GM12878 (cell line): Measurements from ENCODE around the gene IFIT1. TPM values are rescaled to one million over a fixed set of nuclear protein-coding genes. Genes with fewer than 3 reads are reported as not detected.

Source experiments
- BRCA1 ChIP-seq: IDR thresholded peaks from 2 replicates; pipeline ENCODE4 v1.6.1; 2011; ENCODE audit warnings: low read depth, low read length, improper control_type of control experiment
- PML ChIP-seq: IDR thresholded peaks from 2 replicates; pipeline ENCODE4 v1.6.1; 2012; ENCODE audit warnings: low read length, inconsistent platforms
- PRDM15 ChIP-seq: fragments of 450-650 bp; formaldehyde crosslinking; IDR thresholded peaks from 2 replicates; pipeline ENCODE4 v1.4.0; 2020; ENCODE audit warnings: mild to moderate bottlenecking, moderate library complexity
- RELA ChIP-seq: fragments of 450-650 bp; IDR thresholded peaks from 2 replicates; pipeline ENCODE4 v1.8.0; 2014; ENCODE audit warnings: borderline replicate concordance; ENCODE audit not compliant: partially characterized antibody
- polyA plus RNA-seq, 11 experiments: library from polyadenylated mRNA; depleted of rRNA in 4 of 11; unstranded in 6 of 11; stranded (reverse) in 5 of 11; fragments of >200 nt; fragmentation: Nextera tagmentation in 4 of 11; fragmentation: Illumina TruSeq in 1 of 11; extraction: Ambion mirVana in 4 of 11; extraction: Trizol in 1 of 11; gene quantifications; 1 replicate in 1 of 11; 2 replicates in 10 of 11; pipeline versions ENCODE4 v1.2.1 to v1.2.3, GENCODE V29; 2011 to 2016; ENCODE audit warnings: inconsistent platforms in 2 of 11, missing spikeins in 2 of 11, low read depth in 1 of 11
- total RNA-seq, 4 experiments: library from RNA; depleted of rRNA in 3 of 4; stranded (reverse); fragments of >200 nt in 3 of 4; fragmentation: Illumina TruSeq in 1 of 4; extraction: Trizol in 1 of 4; gene quantifications; 2 replicates each; pipeline versions ENCODE4 v1.2.1 to v1.2.3, GENCODE V29; 2013 to 2021
- TF ChIP-seq, protein P1 (sequence below): fragments of 450-650 bp; IDR thresholded peaks from 2 replicates; pipeline ENCODE4 v1.6.1; 2017; ENCODE audit warnings: antibody characterized with exemption, mild to moderate bottlenecking, moderate library complexity
- TF ChIP-seq, protein P2 (sequence below): IDR thresholded peaks from 2 replicates; pipeline ENCODE4 v1.6.1; 2012; ENCODE audit warnings: mild to moderate bottlenecking, low read depth, low read length

IFIT1 gene
- total and polyA plus RNA-seq, 10 of the 15 experiments (the other 5 are each of a cell fraction or from before 2014, with no cell fraction given): 13.9 to 37.2 (median 22.3) TPM

DNA sequence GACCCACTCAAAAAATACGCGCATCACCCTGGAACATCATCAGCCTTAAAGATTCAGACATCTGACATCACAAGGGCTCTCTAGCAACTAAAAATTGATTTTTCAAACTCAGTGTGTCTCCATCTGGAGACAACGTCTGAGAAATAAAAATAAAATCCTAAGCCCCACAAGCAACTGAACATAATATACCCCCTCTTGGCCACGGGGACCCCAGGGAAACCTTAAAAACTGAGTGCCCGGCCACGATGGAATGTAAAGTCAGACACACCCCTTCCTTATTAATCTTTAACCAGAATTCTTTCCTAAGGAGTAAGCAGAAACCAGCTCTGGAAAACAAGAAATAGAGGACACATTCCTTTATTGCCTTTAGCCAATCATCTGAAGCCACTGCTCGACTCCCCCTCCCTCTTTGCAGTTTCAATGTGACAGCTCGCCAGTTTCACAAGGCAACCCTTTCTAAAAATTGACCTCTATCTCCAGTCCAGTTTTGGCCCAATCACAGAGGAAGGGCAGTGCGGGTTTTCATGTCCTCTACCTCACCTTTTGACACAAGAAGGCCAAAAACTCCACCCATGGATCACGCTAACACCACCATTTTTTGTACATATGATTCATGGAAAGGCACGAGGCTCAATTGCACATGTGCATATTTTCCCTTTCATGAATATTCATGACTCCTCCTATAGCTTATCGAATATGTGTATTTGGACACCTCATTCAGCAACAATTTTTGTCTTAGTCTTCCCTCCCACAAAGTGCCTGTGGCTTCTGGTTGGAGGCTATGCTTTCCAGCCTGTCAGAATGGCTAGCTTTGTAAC lies 40.4 kb upstream of the IFIT1 start (continued):
- no peak for TF ChIP-seq PRDM15 (CRISPR knock-in tag)
- TF ChIP-seq, protein P1, sequence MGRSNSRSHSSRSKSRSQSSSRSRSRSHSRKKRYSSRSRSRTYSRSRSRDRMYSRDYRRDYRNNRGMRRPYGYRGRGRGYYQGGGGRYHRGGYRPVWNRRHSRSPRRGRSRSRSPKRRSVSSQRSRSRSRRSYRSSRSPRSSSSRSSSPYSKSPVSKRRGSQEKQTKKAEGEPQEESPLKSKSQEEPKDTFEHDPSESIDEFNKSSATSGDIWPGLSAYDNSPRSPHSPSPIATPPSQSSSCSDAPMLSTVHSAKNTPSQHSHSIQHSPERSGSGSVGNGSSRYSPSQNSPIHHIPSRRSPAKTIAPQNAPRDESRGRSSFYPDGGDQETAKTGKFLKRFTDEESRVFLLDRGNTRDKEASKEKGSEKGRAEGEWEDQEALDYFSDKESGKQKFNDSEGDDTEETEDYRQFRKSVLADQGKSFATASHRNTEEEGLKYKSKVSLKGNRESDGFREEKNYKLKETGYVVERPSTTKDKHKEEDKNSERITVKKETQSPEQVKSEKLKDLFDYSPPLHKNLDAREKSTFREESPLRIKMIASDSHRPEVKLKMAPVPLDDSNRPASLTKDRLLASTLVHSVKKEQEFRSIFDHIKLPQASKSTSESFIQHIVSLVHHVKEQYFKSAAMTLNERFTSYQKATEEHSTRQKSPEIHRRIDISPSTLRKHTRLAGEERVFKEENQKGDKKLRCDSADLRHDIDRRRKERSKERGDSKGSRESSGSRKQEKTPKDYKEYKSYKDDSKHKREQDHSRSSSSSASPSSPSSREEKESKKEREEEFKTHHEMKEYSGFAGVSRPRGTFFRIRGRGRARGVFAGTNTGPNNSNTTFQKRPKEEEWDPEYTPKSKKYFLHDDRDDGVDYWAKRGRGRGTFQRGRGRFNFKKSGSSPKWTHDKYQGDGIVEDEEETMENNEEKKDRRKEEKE: no peak
- 0 out of 2 replicates have a peak, but pooled peaks have one; percentile 9 for TF ChIP-seq PML
- no peak for TF ChIP-seq BRCA1
- TF ChIP-seq RELA: no peak
- TF ChIP-seq, protein P2, sequence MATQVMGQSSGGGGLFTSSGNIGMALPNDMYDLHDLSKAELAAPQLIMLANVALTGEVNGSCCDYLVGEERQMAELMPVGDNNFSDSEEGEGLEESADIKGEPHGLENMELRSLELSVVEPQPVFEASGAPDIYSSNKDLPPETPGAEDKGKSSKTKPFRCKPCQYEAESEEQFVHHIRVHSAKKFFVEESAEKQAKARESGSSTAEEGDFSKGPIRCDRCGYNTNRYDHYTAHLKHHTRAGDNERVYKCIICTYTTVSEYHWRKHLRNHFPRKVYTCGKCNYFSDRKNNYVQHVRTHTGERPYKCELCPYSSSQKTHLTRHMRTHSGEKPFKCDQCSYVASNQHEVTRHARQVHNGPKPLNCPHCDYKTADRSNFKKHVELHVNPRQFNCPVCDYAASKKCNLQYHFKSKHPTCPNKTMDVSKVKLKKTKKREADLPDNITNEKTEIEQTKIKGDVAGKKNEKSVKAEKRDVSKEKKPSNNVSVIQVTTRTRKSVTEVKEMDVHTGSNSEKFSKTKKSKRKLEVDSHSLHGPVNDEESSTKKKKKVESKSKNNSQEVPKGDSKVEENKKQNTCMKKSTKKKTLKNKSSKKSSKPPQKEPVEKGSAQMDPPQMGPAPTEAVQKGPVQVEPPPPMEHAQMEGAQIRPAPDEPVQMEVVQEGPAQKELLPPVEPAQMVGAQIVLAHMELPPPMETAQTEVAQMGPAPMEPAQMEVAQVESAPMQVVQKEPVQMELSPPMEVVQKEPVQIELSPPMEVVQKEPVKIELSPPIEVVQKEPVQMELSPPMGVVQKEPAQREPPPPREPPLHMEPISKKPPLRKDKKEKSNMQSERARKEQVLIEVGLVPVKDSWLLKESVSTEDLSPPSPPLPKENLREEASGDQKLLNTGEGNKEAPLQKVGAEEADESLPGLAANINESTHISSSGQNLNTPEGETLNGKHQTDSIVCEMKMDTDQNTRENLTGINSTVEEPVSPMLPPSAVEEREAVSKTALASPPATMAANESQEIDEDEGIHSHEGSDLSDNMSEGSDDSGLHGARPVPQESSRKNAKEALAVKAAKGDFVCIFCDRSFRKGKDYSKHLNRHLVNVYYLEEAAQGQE: no peak
